ENCODE results near the gene EMILIN2.

Gene EMILIN2

DNA sequence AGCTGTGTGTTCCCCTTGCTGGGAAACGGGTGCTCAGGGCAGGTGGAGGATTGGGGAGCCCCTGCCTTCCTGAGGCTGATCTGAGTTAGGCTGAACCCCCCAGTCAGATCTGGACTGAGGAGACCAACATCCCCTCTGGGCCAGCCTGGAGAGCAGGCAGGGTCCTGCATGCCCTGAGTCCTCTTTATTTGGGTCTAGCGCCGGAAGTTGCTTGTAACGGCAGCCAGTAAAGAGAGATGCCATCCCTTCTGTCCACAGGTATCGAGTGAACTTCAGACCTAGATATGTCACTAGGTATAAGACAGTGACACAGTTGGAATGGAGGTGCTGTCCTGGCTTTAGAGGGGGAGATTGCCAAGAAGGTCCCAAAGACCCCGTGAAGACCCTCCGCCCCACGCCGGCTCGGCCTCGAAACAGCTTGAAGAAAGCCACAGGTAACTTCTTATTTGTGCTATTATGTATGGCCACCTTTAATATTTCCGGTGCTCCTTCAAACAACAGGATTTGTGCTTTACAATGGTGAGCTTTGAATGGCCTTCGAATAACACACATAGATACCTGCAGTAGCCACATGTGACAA lies 38.0 kb downstream of the EMILIN2 start:
- DNase-seq (ENCODE audit: low read depth), result no peak
- TF ChIP-seq CTCF (IDR thresholded peaks at IDR 0.05; ENCODE audit: low read depth, low read length), result no peak
- TF ChIP-seq MYC (IDR thresholded peaks at IDR 0.05; ENCODE audit: low read depth, low read length), result no peak
- TF ChIP-seq, protein P1, sequence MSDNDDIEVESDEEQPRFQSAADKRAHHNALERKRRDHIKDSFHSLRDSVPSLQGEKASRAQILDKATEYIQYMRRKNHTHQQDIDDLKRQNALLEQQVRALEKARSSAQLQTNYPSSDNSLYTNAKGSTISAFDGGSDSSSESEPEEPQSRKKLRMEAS (IDR thresholded peaks at IDR 0.05; ENCODE audit: low read depth, low read length), result no peak
- TF ChIP-seq POLR2A (IDR thresholded peaks at IDR 0.05; ENCODE audit: extremely low read depth, insufficient read length), result no peak

DNA sequence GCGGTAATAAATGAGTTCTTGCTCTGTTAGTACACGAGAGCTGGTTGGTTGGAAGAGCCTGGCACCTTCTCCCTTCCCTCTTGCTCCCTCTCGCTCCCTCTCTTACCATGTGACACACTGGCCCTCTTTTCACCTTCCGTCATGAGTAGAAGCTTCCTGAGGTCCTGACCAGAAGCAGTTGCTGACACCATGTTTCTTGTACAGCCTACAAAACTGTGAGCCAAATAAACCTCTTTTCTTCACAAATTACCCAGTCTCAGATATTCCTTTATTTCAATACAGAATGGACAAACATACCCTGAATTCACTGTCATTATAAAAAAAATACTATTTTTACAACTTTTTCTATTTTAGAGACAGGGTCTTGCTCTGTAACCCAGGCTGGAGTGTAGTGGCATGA lies 40.7 kb downstream of the EMILIN2 start:
- DNase-seq (ENCODE audit: low read depth), result no peak
- no peak overlapping the region for H3K4me3 ChIP-seq (ENCODE audit: low read depth, low read length)
- TF ChIP-seq CTCF (IDR thresholded peaks at IDR 0.05; ENCODE audit: low read depth, low read length) (no peak), MYC (IDR thresholded peaks at IDR 0.05; ENCODE audit: low read depth, low read length) (no peak), POLR2A (IDR thresholded peaks at IDR 0.05; ENCODE audit: extremely low read depth, insufficient read length) (no peak)
- TF ChIP-seq, protein P1 (IDR thresholded peaks at IDR 0.05; ENCODE audit: low read depth, low read length), result no peak

More for the DNA sequence above, 38.0 kb downstream of the EMILIN2 start:
- no peak overlapping the region for H3K4me3 ChIP-seq (ENCODE audit: low read depth, low read length)

DNA sequence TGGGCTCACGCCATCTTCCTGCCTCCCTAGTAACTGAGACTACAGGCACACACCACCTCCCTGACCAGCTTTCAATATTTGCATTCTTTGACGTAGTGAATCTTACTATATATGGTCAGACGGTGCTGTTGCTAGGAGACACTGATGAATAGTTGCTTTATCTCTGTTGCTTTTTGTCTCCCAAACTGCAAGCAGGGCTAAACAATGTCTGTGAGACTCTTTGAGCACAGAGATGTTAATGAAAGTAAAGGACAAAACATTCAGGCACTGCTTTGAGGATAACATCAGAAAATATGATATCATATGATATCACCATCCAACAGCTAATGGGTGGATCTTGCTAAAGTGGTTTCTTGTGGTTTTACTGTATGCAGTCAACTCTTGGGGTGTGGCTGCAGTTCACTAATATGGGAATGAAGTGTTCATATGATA lies 43.0 kb downstream of the EMILIN2 start:
- H3K4me3 ChIP-seq (ENCODE audit: low read depth, low read length), result no peak overlapping the region
- DNase-seq (ENCODE audit: low read depth), result no peak
- TF ChIP-seq, protein P1 (IDR thresholded peaks at IDR 0.05; ENCODE audit: low read depth, low read length), result no peak
- no peak for TF ChIP-seq POLR2A (IDR thresholded peaks at IDR 0.05; ENCODE audit: extremely low read depth, insufficient read length)
- no peak for TF ChIP-seq CTCF (IDR thresholded peaks at IDR 0.05; ENCODE audit: low read depth, low read length)
- no peak for TF ChIP-seq MYC (IDR thresholded peaks at IDR 0.05; ENCODE audit: low read depth, low read length)

- no peak overlapping the region for H3K4me3 ChIP-seq (ENCODE audit: low read depth, low read length)
- no peak for DNase-seq (ENCODE audit: low read depth)
- TF ChIP-seq MYC (IDR thresholded peaks at IDR 0.05; ENCODE audit: low read depth, low read length), result no peak
- TF ChIP-seq, protein P1 (IDR thresholded peaks at IDR 0.05; ENCODE audit: low read depth, low read length), result no peak
- no peak for TF ChIP-seq CTCF (IDR thresholded peaks at IDR 0.05; ENCODE audit: low read depth, low read length)
- TF ChIP-seq POLR2A (IDR thresholded peaks at IDR 0.05; ENCODE audit: extremely low read depth, insufficient read length), result no peak
Measured at GRCh38 chr18:2890606-2891005, 43.8 kb downstream of the EMILIN2 start.

GRCh38 chr18:2891526-2892431 lies 45.0 kb downstream of the EMILIN2 start:
- no peak for TF ChIP-seq POLR2A (IDR thresholded peaks at IDR 0.05; ENCODE audit: extremely low read depth, insufficient read length)
- TF ChIP-seq, protein P1 (IDR thresholded peaks at IDR 0.05; ENCODE audit: low read depth, low read length), result no peak
- TF ChIP-seq MYC (IDR thresholded peaks at IDR 0.05; ENCODE audit: low read depth, low read length), result no peak
- no peak for TF ChIP-seq CTCF (IDR thresholded peaks at IDR 0.05; ENCODE audit: low read depth, low read length)
- H3K4me3 ChIP-seq (ENCODE audit: low read depth, low read length), result no peak overlapping the region

More at GRCh38 chr18:2891526-2892431, 45.0 kb downstream of the EMILIN2 start:
- no peak for DNase-seq (ENCODE audit: low read depth)
